Measurements from ENCODE around the gene MAGEC2. TPM values are rescaled to one million over a fixed set of nuclear protein-coding genes. Genes with fewer than 3 reads are reported as not detected.

MAGEC2 gene
- total RNA-seq, 4 donors from 2014 or later: not detected

DNA sequence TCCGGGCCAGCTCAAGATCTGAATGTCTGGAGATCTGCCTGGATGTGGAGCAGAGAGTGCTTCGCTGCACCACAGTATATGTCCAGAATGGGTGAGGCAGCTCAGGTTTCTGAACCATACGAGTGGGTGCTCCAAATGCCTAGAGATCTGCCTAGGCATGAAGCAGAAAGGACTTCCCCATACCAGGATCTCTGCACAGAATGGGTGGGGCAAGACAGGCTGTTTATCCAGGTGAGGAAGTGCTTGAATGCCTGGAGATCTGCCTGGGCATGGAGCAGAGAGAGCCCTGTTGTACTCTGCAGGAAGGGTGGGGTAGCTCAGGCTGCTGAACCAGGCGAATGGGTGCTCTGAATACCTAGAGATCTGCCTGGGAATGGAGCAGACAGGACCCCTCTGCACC, 45.4 kb upstream of the MAGEC2 start:
- Histone ChIP-seq H3K4me3 (no peak overlapping the region), H3K27ac (no peak overlapping the region), H3K9me3 (no peaks in the 10 kb centered on the region), H3K27me3 (no peaks in the 10 kb centered on the region), H3K36me3 (no peaks in the 10 kb centered on the region), H3K4me1 (no peaks in the 10 kb centered on the region)
- DNase-seq: no peak
- intact Hi-C loops (cut with DNase I; ENCODE audit: low total_unique reads): no loop called here
- 65% methylated on average over 4 of the region's 4 CpGs; no CpG with 5 or more reads in 1 of the 2 donors for WGBS, 2 donors (ENCODE audit: low coverage in 1 of 2)
- in situ Hi-C loops (cut with MboI; ENCODE audit: low pct_ligation_motif_present in 1 of 4, low pct_unique_long_range_greater_than_20kb in 1 of 4, low sequenced_read_pairs in 3 of 4): no loop called here
- TF ChIP-seq EP300 (IDR thresholded peaks at IDR 0.05; ENCODE audit: low read depth): no peak
- no peak for TF ChIP-seq POLR2AphosphoS5 (IDR thresholded peaks at IDR 0.05)
- TF ChIP-seq POLR2A (IDR thresholded peaks at IDR 0.05): no peak
- TF ChIP-seq, protein P1, sequence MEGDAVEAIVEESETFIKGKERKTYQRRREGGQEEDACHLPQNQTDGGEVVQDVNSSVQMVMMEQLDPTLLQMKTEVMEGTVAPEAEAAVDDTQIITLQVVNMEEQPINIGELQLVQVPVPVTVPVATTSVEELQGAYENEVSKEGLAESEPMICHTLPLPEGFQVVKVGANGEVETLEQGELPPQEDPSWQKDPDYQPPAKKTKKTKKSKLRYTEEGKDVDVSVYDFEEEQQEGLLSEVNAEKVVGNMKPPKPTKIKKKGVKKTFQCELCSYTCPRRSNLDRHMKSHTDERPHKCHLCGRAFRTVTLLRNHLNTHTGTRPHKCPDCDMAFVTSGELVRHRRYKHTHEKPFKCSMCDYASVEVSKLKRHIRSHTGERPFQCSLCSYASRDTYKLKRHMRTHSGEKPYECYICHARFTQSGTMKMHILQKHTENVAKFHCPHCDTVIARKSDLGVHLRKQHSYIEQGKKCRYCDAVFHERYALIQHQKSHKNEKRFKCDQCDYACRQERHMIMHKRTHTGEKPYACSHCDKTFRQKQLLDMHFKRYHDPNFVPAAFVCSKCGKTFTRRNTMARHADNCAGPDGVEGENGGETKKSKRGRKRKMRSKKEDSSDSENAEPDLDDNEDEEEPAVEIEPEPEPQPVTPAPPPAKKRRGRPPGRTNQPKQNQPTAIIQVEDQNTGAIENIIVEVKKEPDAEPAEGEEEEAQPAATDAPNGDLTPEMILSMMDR (IDR thresholded peaks at IDR 0.05): no peak

DNA sequence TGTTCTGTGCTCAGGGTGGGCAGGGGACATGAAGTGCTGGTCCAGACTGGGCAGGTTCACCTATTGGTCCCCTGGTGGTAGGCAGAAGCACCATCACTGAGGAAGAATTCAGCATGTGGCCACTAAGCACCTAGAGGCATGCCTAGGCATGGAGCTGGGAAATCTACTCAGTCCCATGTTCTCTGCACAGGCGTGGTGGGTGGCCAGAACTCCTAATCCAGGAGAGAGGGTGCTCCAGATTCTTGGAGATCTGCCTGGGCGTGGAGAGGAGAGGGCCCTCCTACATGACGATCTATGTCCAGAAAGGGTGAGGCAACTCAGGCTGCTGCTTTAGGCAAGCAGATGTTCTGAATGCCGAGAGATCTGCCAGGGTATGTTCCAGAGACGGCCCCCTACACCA, 44.6 kb upstream of the MAGEC2 start:
- DNase-seq: no peak
- WGBS, 2 donors (ENCODE audit: low coverage in 1 of 2): 42% methylated on average over 5 of the region's 5 CpGs; no CpG with 5 or more reads in 1 of the 2 donors
- Histone ChIP-seq H3K9me3 (no peaks in the 10 kb centered on the region), H3K4me1 (no peaks in the 10 kb centered on the region), H3K4me3 (no peak overlapping the region), H3K27me3 (no peaks in the 10 kb centered on the region), H3K36me3 (no peaks in the 10 kb centered on the region), H3K27ac (no peak overlapping the region)
- intact Hi-C loops (cut with DNase I; ENCODE audit: low total_unique reads) (no loop called here), in situ Hi-C loops (cut with MboI; ENCODE audit: low pct_ligation_motif_present in 1 of 4, low pct_unique_long_range_greater_than_20kb in 1 of 4, low sequenced_read_pairs in 3 of 4) (no loop called here)
- TF ChIP-seq, protein P1 (IDR thresholded peaks at IDR 0.05): no peak
- no peak for TF ChIP-seq EP300 (IDR thresholded peaks at IDR 0.05; ENCODE audit: low read depth)
- TF ChIP-seq POLR2AphosphoS5 (IDR thresholded peaks at IDR 0.05): no peak
- TF ChIP-seq POLR2A (IDR thresholded peaks at IDR 0.05): no peak

GRCh38 chrX:142244568-142244967, 39.5 kb upstream of the MAGEC2 start:
- TF ChIP-seq POLR2A (IDR thresholded peaks at IDR 0.05): no peak
- TF ChIP-seq, protein P1 (IDR thresholded peaks at IDR 0.05): no peak
- no peak for TF ChIP-seq EP300 (IDR thresholded peaks at IDR 0.05; ENCODE audit: low read depth)
- TF ChIP-seq POLR2AphosphoS5 (IDR thresholded peaks at IDR 0.05): no peak
- Histone ChIP-seq H3K27me3 (no peaks in the 10 kb centered on the region), H3K9me3 (no peaks in the 10 kb centered on the region), H3K36me3 (no peaks in the 10 kb centered on the region), H3K27ac (no peak overlapping the region), H3K4me3 (no peak overlapping the region), H3K4me1 (no peaks in the 10 kb centered on the region)
- in situ Hi-C loops (cut with MboI; ENCODE audit: low pct_ligation_motif_present in 1 of 4, low pct_unique_long_range_greater_than_20kb in 1 of 4, low sequenced_read_pairs in 3 of 4): no loop called here
- WGBS, 2 donors (ENCODE audit: low coverage in 1 of 2): 40% methylated on average over 3 of the region's 4 CpGs; no CpG with 5 or more reads in 1 of the 2 donors
- no peak for DNase-seq
- intact Hi-C loops (cut with DNase I; ENCODE audit: low total_unique reads): loop anchor here (1.0 kb wide), 1 partner anchor 48 kb away; no protein-coding TSS in a partner anchor

GRCh38 chrX:142238536-142238935, 33.4 kb upstream of the MAGEC2 start:
- H3K9me3 ChIP-seq: no peaks in the 10 kb centered on the region
- H3K36me3 ChIP-seq: no peaks in the 10 kb centered on the region
- H3K4me3 ChIP-seq: no peak overlapping the region
- H3K4me1 ChIP-seq: no peaks in the 10 kb centered on the region
- no peak overlapping the region for H3K27ac ChIP-seq
- TF ChIP-seq EP300 (IDR thresholded peaks at IDR 0.05; ENCODE audit: low read depth): no peak
- no peak for TF ChIP-seq POLR2A (IDR thresholded peaks at IDR 0.05)
- TF ChIP-seq POLR2AphosphoS5 (IDR thresholded peaks at IDR 0.05): no peak
- DNase-seq: no peak
- intact Hi-C loops (cut with DNase I; ENCODE audit: low total_unique reads) (no loop called here), in situ Hi-C loops (cut with MboI; ENCODE audit: low pct_ligation_motif_present in 1 of 4, low pct_unique_long_range_greater_than_20kb in 1 of 4, low sequenced_read_pairs in 3 of 4) (no loop called here)
- H3K27me3 ChIP-seq: no peaks in the 10 kb centered on the region
- 43 to 58% methylated on average over 1 of the region's 1 CpG for WGBS, 2 donors (ENCODE audit: low coverage in 1 of 2)

GRCh38 chrX:142233400-142233799, 28.3 kb upstream of the MAGEC2 start:
- Histone ChIP-seq H3K27ac (no peak overlapping the region), H3K36me3 (no peaks in the 10 kb centered on the region), H3K9me3 (no peaks in the 10 kb centered on the region), H3K4me1 (no peaks in the 10 kb centered on the region), H3K4me3 (no peak overlapping the region), H3K27me3 (no peaks in the 10 kb centered on the region)
- no peak for DNase-seq
- WGBS, 2 donors (ENCODE audit: low coverage in 1 of 2): 64% methylated on average over 1 of the region's 1 CpG; no CpG with 5 or more reads in 1 of the 2 donors
- in situ Hi-C loops (cut with MboI; ENCODE audit: low pct_ligation_motif_present in 1 of 4, low pct_unique_long_range_greater_than_20kb in 1 of 4, low sequenced_read_pairs in 3 of 4) (no loop called here), intact Hi-C loops (cut with DNase I; ENCODE audit: low total_unique reads) (no loop called here)
- TF ChIP-seq POLR2A (IDR thresholded peaks at IDR 0.05) (no peak), POLR2AphosphoS5 (IDR thresholded peaks at IDR 0.05) (no peak), EP300 (IDR thresholded peaks at IDR 0.05; ENCODE audit: low read depth) (no peak)
- TF ChIP-seq, protein P1 (IDR thresholded peaks at IDR 0.05): no peak

Measured in transverse colon (tissue), 4 donors.